Activated T-cell treated with anti-CD3 and anti-CD28 coated beads for 4 hours (primary cell): ENCODE results near the gene TEX11.
"Not testable (repeated sequence)": the region's sequence is repeated elsewhere in the genome, so short reads cannot be mapped to it uniquely, and the experiment has no call there.

Experiments used
- DNase-seq: peaks from one replicate; pipeline ENCODE4 v3.0.0-alpha.2; 2020

The TEX11 gene

DNA sequence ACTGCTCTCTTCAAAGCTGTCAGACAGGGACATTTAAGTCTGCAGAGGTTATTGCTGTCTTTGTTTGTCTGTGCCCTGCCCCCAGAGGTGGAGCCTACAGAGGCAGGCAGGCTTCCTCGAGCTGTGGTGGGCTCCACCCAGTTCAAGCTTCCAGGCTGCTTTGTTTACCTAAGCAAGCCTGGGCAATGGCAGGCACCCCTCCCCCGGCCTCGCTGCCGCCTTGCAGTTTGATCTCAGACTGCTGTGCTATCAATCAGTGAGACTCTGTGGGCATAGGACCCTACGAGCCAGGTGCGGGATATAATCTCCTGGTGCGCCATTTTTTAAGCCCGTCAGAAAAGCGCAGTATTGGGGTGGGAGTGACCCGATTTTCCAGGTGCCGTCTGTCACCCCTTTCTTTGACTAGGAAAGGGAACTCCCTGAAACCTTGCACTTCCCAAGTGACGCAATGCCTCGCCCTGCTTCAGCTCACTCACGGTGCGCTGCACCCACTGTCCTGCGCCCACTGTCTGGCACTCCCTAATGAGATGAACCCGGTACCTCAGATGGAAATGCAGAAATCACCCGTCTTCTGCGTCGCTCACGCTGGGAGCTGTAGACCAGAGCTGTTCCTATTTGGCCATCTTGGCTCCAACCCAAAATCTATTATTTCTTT, 338.5 kb downstream of the TEX11 start:
- not testable (repeated sequence) for DNase-seq

DNA sequence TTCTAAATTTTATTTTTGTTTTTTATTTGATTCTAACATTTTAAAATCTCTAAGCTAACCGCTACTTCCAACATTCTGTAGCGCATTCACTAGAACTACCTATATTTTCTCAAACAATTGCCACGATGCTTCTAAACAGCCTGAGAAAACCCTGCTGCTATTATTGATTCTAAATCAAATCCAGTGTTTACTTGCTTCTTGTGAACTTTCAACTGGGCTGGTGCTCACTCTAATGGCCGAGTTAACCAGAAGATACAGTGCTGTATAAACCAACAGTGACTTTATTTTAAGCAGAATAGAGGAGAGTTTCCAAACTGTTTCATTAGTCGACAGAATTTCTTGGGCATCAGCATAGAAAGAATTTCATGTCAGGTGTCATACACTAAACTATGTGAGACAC, 353.6 kb downstream of the TEX11 start:
- no peak for DNase-seq

DNA sequence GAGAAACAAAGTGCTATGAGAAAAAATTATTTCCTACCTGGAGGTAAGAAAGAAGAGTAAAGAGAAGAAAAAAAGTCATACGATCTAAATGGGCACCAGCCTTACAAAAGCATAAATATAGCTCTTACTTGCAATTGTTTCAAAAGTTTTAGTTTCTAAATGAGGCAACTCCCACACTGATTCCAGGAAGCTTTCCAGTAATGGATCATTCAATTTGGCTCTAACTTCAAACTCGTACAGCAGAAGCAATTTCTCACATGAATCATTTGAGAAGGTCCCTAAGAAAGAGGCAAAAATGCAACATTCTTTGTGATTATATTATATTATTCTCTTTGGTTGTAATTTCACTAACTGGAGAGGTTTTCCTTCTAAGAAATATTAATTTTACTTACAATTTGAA, 354.0 kb downstream of the TEX11 start:
- no peak for DNase-seq

DNA sequence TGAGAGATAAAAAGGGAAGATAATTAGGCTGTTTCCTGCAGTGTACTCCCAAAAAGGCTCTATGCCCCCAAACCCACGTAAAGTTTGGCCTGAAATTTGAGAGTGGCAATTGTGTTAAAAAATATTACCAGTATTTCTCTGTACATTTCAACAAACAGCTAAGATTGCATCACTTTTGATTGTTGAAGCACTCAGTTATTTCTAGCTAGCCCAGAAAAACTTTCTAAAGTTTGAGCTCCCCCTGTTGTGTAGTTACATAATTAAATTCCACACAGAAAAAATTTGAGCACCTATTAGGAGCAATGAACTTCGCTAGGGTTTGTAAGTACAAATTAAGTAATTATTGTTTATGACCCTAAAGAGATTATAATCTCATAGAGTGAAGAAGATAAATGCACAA, 354.4 kb downstream of the TEX11 start:
- DNase-seq: no peak

DNA sequence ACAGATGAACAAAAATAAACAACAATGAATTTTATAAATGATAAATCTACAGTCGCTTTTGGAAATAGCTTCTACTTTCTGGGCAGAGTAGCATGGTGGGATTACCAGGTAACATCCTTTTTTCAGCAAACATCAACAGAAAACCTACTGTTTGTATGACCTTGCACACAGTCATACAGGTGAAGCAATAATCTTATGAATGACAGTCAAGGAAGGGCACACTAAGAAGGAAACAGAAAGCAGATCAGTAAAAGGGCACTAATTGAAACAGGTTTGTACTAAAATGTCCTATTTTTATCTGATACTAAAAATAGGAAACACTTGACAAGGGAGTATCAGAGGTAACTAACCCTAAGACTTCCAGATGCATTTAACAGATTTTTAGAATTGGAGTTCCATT, 355.0 kb downstream of the TEX11 start:
- no peak for DNase-seq

DNA sequence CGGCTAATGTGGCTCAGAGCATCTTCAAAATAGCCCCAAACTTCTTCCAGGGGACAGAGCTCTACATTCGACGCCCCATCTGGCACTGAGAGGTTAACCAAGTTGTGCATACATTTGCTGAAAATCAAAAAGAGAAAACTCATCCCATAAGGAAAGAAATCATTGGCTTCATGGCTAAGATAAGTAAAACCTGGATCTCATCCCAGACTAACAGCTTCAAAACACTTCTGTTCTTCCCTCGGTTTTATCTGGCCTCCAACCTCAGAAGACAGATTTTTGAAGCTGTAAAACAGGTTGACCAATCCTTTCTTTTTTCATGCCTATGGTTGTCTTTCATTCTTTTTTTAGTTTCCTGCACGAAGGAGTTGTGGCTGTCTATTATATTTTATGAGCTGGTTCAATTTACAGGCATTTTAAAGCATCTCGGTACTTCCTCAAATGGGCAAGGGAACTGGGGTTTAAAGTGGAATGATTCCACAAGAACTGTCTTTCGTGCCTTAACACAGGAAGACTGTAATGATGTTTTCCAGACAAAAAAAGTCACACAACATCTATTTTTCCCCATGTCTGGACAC, 356.3 kb downstream of the TEX11 start:
- no peak for DNase-seq

DNA sequence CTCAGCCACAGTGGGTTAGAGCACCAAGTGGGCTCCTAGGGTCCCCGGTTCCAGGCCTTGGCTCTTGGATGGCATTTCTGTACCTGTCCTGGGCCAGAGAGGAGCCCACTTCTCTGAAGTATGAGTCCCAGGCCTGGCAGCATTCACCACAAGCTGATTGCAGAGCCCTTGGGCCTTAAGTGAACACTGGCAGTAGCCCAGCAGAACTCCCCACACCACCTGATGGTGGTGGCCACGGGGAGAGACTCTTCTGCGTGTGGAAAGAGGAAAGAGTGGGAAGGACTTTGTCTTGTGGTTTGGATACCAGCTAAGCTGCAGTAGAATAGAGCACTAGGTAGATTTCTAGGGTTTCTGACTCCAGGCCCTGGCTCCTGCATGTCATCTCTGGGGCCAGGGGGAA, 359.1 kb downstream of the TEX11 start:
- DNase-seq: no peak

DNA sequence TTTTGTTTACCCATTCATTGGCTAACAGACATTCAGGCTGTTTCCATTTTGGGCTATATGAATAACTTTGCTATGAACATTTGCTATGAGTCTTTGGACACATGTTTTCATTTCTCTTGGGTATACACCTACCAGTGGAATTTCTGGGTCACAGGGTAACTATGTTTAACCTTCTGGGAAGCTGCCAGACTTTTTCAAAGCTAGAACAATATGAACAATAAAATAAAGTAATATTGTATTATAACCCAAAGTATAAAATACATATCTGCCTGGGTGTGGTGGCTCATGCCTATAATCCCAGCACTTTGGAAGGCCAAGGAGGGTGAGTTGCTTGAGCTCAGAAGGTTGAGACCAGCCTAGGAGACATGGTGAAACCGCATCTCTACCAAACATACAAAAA, 373.3 kb downstream of the TEX11 start:
- no peak for DNase-seq

DNA sequence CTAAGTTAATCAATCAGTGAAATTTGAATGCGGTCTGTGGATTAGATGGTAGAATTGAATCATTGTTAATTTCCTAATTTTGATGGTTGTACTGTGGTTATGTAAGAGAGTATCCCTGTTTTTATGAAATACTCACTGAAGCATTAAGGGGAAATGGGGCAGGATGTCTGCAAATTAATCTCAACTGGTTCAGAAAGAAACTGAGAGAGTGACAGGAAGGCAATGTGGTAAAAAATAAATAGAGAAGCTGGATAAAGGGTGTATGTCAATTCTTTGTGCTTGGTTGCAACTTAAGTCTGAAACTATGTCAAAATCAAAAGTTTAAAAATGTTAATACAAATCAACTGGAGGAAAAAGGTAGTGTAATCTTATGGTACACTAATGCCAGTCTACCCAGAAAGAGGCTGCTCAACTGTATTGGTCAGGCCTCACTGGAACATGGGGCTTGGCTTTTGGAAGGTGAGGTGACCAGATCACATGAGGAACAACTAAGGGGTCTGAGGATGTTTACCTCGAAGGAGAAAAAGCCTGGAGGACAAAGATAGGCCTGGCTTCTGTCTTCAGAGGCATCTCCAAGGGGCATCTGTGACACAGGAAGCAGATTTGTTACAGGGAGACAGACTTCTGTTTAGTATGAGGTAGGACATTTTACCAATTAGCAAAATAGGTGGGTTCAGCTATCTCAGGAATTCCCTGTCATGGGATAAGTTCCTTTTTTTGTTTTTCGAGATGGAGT, 380.7 kb downstream of the TEX11 start:
- DNase-seq: no peak

DNA sequence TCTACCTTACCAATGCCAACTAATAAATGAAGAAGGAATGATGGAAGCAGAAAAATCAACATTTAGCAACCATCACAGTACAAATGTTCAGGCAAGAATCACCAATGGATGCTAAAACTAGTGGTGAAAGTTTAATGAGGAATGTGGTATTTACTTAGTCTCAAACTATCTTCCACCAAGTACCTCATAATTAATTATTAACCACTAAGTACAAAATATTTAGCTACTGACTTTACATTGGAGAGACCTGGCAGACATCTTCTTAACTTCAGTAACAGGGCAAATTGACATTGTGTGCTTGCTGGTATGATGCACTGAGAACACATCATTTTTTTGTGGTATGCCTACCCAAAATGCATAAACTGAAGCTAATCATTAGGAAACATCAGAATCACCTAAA, 381.5 kb downstream of the TEX11 start:
- DNase-seq: no peak

DNA sequence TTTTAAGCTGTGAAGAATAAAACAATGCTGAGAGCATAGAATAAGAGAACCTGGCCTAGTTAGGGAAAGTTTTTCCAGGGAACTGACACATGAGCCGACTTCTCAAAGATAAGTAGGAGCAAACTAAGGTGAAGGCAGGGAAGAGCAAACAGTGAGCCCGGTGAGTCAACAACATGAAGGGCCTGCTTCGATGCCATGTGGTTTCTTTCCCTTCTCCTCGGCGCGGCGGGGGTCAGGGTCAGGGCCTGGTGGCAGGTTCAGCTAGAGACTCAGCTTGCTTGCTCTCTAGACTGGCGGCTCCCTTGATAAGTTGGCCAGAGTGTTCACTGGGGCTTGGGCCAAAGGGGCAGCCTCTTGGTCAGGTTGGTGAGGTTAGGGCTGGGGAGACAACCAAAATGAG, 382.8 kb downstream of the TEX11 start:
- no peak for DNase-seq

DNA sequence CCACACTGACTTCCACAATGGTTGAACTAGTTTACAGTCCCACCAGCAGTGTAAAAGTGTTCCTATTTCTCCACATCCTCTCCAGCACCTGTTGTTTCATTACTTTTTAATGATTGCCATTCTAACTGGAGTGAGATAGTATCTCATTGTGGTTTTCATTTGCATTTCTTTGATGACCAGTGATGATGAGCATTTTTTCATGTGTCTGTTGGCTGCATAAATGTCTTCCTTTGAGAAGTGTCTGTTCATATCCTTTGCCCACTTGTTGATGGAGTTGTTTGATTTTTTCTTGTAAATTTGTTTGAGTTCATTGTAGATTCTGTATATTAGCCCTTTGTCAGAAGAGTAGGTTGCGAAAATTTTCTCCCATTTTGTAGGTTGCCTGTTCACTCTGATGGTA, 392.8 kb downstream of the TEX11 start:
- not testable (repeated sequence) for DNase-seq

DNA sequence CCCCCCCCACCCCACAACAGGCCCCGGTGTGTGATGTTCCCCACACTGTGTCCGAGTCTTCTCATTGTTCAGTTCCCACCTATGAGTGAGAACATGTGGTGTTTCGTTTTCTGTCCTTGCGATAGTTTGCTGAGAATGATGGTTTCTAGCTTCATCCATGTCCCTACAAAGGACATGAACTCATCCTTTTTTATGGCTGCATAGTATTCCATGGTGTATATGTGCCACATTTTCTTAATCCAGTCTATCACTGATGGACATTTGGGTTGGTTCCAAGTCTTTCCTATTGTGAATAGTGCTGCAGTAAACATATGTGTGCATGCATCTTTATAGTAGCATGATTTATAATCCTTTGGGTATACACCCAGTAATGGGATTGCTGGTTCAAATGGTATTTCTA, 393.2 kb downstream of the TEX11 start:
- DNase-seq: not testable (repeated sequence)

DNA sequence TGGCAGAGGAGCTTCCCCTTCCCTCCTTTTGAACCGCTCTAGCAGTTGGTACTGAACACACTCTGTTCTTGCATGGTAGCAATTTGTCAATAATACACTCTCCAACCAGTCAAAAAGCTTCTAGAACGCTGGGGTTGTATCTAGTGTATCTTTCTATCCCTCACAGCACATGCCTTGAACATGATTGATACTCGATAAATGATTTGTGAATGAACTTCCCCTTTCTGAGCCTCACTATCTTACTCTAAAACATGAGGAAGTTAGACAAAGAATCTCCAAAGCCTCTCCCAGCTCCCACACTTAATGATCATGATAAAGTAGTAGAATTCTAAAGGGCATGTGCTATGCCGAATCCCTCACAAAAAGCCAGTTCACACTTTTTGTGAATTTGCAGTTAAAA, 399.4 kb downstream of the TEX11 start:
- DNase-seq: no peak

DNA sequence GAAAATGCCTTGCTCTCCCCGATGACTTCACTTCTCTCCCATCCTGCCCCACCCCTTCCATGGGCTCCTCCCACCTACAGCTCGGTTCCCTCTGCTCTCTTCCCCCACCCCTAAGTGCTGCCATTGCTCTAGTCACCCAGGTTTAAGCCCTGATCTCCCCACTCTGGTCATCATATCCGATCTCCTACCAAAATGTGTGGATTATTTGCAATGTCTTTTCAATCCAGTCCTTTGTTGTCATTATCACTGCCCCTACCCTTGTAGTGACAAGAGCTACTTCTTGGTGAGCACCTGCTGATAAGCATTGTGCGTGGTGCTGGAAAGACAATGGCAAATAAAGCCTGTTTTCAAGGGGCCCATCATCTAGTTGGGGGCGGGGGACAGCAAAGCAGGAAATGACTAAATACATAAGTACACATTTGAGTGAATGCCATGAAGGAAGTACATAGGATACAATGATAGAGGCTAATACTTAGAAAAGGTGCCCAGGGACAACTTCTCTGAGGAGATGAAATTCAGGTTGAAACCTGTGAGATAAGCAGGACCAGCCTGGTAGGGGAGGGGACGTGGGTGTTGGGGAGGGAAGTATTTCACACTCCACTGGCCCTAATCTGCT, 400.1 kb downstream of the TEX11 start:
- no peak for DNase-seq

DNA sequence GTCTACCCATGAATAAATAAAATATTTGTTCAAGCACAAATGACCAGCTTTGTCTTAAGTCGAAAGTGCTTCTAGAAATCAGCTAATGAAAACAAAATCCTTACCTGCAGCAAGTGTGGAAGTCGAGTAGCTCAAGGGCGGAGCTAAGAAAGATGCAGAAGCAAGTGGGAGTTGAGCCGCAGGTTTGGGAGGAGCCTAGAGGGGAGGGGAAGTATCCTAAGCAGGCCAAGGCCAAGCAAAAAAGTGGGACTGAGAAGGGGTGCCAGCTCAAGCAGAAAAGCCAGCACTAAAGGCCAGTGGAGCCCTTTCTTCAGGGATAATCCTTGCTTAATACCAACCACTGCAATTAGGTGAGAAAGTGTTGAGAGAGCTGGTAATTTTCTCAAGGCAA, 403.1 kb downstream of the TEX11 start:
- DNase-seq: no peak

DNA sequence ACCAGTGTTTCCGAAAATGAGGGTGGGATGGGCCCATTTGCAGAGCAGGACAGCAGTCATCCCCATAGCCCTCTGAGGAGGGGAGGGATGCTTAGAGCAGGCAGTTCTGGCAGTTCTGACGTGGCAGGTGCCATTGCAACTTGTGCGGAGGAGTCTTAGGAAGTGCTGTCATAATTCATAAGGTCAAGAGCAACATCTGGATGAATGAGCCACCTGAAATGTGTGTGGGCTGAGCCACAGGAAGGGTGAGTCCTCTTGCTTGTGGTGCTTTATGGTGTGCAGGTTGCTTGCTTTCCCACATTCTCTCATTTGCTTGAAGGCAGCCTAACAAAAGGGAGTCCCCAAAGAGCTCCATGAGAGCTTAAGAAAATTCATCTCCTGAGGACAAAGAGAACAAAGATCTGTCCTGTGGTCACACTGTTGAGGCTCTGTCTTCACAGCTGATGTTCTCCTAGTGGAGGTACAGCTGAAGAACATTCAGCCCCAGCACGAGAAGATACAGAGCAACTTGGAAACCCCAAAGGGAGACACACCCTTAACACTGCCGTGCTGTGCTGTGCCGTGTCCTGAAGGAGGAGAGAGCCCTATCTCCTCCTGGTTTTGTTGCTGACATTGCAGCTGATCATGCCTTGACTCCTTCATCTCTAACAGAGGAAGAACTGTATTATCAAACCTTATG, 403.6 kb downstream of the TEX11 start:
- DNase-seq: no peak

DNA sequence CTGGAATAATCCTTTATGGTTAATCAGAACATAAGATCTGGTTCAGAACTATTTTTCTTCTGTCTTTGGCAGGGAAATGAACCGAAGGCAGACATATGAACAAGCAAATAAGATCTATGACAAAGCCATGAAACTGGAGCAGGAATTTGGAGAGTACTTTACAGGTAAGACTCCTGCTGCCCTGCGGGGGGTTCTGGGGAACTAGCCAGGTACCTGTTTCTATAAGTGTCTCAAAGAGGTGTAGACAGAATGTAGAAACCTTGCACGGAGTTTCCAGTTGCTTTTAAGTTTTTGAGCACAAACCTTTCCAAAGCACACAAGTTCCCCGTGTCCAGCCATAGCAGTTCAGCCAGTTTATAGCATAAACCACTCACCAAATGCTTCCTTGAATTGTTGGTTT, 407.7 kb downstream of the TEX11 start:
- DNase-seq: no peak

DNA sequence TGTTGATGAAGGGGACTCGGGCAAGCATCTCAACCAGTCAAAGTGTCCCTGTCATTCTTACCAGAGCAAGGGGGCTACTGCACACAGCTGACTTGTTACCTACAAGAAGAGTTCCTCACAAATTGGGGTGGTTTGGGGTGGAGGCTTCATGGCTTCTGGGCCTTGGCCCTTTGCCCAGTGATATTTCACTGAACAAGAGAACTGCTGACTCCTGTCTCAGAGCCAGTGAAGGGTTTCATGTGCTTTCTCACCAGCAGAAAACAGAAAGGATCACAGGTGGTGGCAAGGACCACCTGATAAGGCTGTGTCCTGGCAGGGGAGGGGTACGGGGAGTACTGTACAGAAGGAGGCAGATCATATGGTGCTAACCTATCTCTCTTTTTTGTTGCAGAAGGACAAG, 410.4 kb downstream of the TEX11 start:
- no peak for DNase-seq

DNA sequence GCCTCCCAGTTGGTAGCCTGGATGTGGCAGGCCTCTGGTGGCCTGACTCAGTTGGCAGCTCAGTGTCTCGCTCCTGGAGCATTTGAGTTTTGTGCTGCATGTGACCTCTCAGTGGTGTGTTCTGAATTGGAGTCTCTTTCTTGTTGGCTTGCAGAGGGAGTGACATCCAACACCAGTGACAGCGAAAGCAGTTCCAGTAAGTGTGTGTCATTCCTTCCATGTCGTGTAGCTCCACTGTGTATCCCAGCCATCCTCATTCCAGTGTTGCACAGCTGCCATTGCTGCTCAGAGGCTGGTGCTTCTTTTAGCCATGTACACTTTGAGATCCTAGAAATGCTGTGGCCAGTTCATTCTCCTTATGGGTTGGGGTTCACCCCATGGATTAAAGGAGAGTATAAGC, 411.5 kb downstream of the TEX11 start:
- no peak for DNase-seq

DNA sequence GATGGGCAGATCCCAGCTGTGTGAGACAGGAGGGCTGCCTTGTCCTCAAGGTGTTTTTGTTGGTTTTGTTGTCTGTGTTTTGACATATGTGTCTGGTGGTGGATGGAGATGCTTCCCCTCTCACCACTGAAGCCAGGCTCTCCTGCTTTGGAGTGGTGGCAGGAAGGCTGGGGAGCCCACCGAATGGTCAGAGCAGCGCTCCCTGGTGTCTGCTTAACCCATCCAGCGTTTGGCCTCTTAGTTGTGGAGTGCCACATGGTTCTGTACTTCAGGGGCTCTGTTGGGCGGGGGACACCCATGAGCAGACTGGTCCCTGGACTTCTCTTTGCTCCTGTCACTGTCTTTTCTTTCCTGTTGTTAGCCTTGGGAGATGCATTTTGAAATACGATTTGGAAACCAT, 412.0 kb downstream of the TEX11 start:
- DNase-seq: no peak

DNA sequence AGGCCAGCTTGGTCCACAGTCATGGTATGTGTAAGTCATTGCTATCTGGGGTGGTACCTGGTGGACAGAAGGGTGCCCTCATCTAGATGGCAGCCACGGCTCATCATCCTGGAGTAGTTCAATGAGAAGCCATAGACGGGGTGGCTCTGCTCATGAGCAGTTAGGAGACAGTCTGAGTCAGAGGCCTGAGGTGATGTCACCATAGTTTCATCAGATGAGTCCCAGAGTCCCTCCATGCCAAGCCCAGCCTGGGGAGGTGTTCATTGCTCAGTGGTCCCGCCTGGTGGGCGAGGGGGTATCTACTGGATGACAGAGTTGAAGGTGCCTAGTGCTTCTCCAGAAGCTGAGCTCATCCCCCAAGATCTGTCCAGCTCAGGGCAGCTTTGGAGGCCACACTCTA, 414.1 kb downstream of the TEX11 start:
- DNase-seq: no peak

DNA sequence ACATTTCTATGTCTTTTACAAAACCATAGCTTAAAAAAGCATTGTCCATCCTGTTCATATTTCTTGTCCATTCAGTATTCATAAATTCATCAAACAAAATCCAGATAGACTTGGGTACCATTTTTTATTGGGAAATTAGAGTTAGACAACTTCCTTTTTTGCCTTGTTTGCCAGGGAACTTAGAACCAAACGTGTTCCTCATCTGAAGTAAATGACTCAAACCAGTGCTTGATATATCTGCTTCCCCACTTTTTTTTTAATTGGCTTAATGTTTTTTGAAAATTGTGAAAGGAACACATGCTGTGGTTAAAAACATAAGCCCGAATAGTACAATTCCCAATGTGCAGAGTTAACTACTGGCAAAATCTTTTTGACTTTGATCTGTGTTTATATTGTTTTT, 419.7 kb downstream of the TEX11 start:
- DNase-seq: no peak

DNA sequence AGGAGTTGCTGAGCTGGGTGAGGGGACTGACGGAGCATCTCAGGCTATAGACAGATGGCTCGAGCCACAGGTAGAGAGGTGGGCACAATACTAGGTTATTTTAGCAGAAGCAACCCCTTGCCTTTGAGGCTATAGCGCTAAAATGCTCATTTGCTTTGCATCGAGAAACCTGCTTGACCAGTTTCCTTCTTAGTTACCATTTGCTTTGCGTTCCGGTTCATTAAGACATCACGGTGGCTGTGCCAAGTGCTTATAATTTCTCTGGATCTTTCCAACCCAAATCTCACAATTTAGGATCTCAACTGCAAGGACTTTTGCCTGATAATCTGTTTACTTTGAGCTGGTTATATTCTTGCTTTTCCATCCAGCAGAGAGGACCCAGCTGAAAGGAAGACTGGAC, 423.0 kb downstream of the TEX11 start:
- no peak for DNase-seq
